Activated naive CD8-positive, alpha-beta T cell treated with anti-CD3 and anti-CD28 coated beads, Interleukin-2, amount 50 U/mL, for 16 hours (primary cell): Measurements from ENCODE around the gene DNAJC10.

Source experiments
- DNase-seq: peaks from one replicate; pipeline ENCODE4 v3.0.0-alpha.2; 2020; ENCODE audit warnings: low read depth, low spot score

DNAJC10 gene

DNA sequence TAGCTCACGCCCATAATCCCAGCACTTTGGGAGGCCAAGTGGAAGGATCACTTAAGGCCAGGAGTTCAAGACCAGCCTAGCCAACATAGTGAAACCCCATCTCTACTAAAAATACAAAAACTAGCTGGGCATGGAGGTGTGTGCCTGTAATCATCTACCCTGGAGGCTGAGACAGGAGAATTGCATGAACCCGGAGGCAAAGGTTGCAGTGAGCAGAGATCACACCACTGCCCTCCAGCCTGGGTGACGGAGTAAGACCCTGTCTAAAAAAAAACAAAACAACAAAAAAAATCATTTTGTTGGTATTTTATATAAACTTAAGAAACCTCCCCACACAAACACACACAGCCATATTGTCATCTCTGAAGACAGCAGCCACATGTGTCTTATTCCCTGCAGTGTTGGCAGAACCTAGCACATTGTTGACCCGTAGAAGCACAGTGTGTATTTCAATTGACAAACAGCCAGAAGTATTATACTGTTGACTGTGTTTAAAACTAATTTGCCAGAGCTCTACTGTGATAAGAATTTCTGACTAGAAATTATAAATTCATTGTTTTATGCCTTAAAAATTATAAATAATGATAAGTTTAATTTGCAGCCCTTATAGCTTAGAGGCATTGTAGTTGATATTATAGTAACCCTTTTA is 68.1 kb downstream of the DNAJC10 start:
- no peak for DNase-seq

DNA sequence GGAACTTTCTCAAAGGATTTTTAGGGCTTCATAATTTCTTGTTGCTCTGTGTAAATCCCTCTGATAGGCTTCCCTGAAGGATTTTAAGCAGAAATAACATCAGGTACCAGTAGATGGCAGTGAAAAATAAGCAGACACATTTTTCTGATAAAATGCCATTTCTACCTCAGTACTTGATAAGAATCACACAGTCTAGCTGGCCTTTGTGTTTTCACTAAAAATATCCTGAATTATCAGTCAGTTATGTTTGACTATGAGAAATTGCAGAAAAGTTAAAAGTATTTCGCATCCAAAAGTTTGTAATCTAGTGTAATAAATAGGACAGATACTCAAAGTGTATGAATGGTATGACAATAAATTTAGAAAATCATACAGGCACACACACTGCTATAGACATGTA is 68.7 kb downstream of the DNAJC10 start:
- DNase-seq = no peak

DNA sequence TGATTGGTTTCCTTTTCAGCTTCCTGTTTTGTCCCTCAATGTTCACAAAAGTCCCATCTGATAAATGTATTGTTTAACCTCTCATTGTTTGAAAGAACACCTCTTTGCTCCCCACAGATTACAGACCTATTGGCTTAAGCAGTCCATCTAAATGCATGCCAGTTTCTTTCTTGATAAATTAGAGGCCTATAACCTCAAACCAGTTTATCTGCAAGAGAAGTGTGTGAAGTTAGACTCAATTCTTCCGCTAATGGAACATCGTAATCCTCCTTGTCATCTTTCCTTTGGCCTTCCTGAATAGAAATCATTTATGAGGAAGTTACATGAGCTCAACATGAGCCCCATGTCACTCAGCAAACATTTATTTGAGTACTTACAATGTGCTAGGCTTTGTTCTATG is 76.4 kb downstream of the DNAJC10 start:
- no peak for DNase-seq

DNA sequence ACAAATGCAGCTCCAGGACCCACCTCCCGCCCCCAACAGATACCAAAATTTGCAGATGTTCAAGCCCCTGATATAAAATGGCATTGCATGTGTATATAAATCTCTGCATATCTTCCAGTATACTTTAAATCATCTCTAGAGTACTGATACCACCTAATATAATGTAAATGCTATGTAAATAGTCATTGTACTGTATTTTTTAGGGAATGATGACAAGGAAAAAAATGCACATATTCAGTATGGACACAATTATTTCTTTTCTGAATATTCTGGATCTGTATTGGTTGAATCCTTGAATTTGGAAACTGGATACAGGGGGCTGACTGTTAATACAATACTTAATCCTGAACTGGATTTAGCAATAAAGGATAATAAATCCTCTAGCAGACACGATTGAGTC is 82.7 kb downstream of the DNAJC10 start:
- no peak for DNase-seq

DNA sequence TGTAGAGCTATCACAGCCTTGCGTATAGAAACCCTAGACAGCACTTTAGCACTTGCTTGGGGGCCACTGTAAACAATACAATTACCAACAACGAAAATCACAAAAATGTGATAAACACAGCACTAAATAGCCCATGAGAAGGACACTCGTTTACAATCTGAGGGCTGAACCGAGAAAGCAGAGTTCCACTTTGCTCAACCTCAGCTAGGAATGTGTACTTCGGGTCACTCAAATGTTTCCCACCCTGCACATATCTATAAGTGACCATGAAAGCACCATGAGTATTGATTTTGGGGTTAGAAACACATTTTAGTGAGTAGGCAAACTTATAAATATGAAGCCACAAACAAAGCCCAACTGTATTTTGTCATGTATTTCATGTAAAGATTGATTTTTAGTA is 88.1 kb downstream of the DNAJC10 start:
- DNase-seq = no peak

DNA sequence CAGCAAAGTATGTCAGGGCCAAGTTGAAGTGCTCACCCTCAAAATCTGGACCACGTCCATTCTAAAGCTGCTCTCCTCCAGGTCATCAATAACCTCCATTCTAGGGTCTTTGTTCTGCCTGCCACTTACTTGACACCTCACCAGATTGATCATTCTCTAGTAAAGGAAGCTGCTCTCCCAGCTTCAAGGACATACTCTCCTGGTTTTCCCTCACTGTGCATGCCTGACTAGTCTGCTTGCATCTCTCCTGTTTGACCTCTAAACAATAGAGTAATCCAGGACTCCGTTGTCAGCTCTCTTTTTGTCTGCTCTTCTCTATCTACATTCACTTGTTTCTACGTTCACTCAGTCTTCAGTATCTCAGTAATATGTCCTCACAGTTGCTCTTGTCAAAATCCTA is 91.3 kb downstream of the DNAJC10 start:
- DNase-seq = no peak

DNA sequence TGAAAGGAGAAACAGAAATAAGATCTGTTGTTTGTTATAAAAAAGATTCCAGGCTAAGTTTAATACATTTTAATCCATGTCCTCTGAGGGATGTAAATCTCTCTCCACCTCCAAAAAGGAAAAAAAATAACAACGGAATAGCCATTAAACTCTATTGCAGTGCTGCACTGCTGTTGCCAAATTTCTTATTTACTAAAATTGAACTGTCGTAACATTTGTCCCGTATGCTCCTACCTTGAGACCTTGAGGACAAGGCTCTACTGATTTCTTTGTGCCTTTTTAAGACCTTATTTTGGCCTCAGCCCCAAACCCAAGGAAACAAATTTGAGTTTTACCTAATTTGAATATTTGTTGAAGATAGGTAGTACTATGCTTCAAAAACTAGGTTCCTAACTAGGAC is 94.0 kb downstream of the DNAJC10 start:
- DNase-seq = no peak

DNA sequence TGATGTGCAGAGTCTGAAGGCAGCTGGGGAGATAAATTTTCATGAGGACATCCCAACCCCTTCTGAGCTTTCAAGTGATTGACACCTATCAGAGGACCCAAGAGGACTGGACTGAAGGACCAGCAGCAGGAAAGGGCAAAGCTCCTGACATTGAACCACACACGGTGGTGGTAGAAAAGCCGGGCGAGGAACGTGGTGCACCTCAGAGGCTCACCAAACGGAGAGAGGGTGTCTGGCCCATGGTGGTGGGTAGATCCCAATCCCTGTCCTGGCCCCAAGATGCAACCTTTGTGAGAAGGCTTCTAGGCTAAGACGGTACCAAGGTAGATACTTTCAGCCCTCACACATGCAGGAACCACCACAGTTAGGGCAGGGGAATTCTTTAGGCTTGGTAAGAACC is 98.3 kb downstream of the DNAJC10 start:
- DNase-seq = no peak

DNA sequence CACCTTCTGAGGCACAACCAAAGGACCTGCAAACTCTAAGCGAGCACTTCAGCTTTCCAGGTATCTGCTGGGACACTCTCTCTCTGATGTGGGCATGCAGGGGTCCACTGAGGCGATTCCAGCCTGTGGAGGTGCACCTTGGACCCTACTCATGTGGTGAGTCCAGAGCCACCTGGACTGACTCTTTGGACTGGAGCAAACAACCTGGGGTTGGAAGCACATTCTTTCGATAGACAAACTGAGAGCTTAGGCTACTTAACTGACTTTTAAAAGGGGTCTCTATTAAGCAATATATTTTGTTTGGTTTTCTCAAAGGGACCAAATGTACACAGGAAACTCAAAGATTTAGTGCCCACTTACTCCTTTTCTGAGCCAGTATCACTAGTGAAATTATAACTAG is 98.7 kb downstream of the DNAJC10 start:
- DNase-seq = no peak

DNA sequence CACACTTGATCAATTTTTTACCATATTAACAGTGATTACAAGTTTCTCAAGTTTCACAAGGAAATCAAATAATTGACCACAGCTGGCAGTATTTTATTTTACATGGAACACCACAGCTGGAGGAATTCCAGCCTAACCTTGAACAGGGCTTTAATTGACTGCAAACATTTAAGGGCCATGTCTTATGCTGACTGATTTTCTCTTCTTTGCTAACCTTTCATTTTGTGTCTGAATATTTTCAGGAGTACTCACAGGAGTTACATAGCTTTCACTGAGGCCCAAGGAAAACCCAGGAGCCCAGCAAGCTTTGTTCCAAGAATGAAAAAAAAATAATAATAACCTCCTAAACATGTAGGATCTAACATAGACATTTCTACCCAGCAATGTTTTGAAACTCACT is 100.8 kb downstream of the DNAJC10 start:
- DNase-seq = no peak

DNA sequence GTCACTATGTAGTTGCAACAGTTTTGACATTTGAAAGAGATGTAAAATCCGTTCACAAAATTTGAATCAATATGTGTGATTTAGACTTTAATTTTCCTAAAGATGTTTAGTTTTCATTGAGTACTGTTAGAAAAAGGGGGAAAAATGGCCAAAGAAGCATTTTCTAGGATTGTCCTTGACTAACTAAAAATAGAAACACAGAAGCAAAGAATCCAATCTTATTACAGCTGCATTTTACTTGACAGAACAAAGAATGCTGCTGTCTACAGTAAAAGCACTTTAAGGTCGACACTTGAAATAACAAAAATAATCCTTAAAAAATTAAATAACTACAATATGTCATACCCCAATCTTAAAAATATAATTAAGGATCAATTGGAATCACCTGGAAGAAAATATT is 101.5 kb downstream of the DNAJC10 start:
- no peak for DNase-seq

DNA sequence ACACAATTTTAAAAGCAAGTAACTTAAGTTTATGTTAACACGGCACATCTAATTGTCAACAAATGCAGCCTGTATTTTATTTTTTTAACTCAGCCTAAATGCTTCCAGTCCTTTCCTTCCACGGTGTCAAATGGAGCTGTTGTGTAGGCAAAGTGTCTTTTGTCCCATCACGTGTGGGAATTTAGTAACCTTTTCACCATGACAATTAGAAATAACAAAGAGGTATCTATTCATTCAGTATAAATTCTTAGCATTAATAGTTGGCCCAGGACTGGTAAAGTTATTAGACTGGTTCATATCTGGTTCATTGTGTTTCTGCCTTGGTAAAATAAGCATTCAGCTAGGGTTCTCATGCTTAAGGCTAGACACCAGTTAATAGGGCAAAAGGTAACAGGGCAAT is 102.4 kb downstream of the DNAJC10 start:
- DNase-seq = no peak

DNA sequence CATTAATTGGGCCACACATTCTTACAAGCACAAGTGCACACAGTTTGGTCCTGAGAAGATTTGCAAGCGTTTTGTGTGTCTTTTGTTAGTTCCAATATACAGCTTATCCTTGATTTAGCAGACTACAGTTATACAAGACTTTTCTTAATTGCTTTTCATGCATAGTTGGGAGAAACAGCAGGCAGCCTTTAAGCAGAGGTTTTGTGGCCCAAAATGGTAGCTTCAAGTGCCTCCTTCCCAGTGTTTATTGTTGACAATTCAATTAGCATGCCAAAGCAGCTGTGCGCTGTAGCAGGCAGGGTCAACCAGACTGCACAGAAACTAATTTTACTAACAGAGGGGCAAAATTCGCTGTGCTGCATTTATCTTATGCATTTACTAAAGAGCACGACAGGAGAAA is 102.9 kb downstream of the DNAJC10 start:
- no peak for DNase-seq

DNA sequence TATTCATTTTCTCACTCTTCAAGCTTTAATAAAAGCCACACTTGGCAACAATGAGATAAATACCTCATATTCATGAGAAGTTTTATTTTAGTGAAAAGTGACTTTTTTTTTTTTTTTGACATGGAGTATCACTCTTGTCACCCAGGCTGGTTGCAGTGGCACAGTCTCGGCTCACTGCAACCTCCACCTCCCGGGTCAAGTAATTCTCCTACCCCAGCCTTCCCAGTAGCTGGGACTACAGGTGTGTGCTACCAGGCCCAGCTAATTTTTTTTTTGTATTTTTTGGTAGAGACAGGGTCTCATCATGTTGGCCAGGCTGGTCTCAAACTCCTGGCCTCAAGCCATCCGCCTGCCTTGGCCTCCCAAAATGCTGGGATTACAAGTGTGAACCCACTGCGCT is 103.4 kb downstream of the DNAJC10 start:
- no peak for DNase-seq

DNA sequence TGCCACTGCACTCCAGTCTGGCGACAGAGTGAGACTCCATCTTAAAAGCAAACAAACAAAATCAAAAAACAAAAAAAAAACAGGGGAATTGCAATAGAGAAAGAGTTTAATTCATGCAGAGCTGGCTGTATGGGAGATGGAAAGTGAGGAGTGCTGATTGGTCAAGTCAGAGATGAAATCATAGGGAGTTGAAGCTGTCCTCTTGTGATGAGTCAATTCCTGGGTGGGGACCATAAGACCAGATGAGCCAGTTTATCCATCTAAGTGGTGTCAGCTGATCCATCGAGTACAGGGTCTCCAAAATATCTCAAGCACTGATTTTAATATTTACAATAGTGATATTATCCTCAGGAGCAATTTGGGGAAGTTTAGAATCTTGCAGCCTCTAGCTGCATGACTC is 105.1 kb downstream of the DNAJC10 start:
- no peak for DNase-seq

DNA sequence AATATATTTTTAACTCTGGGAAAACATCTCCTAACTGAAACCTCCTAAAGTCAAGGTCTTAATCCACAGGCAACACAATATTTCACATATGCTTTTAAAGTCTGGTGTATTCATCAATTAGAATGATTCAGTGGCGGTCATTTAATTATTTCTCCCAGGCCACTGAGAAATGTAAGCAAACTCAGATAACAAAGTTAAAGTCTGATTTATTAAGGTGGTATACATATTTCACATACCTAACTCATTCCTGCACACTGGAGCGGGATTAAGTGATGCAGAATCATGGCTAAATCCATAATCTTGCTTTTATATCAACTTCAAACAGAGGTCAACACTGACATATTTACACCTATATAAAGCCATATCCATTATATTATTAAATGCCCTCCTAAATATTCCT is 106.7 kb downstream of the DNAJC10 start:
- no peak for DNase-seq

DNA sequence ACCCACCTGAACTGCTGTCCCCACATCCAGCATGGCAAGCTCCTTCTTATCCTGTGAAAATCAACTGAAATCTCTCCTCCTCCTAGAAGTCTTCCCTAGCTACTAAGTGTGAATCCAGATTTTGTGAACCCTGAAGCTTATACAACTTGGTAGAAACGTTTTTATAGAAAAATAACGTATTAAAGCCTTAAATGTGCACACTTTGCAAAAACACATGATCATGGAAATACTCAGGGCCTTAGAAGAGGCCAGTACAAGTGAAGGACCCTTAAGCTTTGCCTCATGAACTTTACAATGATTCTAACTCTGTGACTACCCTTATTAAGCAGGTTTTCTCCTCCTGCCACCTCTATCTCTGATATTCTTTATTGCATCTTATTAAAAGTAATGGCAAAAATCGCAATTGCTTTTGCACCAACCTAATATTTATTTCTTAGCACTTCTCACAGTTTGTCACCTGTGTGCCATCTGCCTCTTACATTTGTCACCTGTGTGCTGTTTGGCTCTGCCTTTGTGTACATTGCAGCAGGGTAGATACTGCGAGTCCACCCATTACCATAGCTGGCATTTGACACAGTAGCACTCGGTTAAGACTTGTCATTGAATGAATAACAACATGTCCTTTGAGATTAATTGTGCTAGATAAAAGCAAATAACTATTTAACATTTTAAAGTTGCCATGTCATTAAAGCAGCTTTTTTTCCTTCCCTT is 108.2 kb downstream of the DNAJC10 start:
- no peak for DNase-seq

DNA sequence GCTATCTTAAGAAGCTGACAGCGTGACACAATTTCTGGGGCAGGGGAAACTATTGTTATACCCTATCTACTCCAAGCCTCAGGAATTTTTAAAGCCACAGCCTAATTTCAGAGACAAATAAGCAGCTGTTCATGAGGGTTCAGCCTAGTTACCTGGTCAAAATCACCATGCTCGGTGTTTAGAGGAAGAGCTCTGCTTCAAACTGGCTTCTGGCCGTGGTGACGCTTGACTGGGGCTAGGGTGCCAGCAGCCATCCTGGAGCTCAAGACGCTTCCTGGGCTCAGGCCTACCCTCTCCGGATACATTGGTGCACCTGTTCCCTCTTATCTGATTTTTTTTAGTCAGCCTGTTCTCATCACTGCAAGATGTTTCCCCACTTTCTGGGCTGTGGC is 108.7 kb downstream of the DNAJC10 start:
- DNase-seq = no peak

DNA sequence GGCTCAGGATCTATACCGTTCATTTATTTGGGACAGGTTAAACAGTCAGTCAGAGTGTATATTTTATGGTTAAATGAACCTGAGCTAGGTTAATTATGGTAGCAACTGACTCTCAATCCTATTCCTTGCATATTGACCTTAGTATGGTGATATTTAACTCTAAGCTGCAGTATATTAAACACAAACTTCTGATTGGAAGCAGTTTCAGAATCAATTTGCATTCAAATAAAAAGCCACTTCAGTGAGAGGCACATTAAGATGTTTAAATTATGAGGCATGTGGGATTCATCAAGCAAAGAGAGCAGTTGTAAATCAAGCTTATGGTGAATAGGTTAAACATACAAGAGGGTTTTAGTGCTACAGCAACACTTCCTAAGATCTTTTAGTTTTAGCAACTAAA is 110.0 kb downstream of the DNAJC10 start:
- no peak for DNase-seq

DNA sequence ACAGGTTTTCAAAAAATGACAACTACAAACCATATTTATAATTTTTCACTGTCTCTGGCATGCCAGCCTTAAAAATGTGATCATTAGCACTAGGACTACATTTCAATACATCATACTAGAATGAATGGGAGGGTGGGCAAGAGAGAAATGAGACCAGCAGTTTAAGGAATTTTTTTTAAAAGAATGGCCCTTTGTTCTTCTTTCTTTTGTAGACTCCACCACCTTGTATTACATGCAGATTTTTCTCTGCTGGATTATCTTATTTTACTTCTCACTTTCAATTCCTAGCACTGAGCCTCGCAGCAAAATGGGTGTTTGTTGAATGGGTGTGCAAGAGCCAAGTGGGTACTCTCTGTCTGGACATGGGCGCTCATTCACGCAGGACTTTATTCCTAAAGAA is 110.4 kb downstream of the DNAJC10 start:
- no peak for DNase-seq

DNA sequence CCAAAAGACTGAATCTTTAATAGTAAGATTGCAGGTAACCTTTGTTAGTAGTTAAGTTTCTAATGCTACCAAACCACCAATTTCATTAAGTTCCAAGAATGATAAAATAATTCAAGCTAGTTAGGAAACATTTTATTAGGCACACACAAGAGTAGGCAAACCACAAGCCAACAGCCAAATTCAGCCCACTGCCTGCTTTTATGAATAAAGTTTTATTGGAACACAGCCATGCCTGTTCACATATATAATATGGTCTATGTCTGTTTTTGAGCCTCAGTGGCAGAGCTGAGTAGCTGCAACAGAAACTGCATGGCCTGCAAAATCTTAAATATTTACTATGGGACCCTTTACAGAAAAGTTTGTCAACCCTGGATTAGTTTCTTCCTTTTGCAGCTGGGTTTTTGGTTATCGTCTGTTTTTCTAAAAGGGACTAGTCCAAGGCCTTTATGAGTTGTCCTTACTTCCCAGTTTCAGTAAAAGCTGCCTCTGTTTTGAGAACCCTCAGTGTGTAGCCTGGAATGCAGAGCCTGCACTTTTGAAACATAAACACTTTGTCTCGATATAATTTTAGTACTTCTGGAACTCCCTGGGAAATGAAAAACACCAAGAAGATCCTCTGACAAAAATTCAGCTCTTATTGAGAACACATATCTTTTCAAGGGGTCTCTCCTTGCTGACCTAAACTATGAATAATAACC is 111.3 kb downstream of the DNAJC10 start:
- no peak for DNase-seq

DNA sequence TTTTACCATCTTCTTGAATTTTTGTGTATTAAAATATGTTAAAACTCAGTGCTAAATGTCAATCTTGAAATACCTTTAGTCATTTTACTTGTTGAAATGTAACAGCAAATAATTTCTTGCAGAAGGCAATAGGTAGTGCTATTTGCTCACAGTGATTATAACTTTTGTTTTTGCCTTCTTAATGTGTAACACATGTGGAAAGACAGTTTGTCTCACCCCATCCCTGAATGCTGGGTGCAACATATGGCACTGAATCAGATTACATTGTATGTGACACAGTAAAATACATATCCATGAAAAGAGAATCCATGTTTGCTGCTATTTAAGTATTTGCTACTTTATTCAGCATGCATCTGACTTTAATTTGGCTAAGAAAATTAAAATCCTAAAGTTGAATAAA is 115.0 kb downstream of the DNAJC10 start:
- no peak for DNase-seq

DNA sequence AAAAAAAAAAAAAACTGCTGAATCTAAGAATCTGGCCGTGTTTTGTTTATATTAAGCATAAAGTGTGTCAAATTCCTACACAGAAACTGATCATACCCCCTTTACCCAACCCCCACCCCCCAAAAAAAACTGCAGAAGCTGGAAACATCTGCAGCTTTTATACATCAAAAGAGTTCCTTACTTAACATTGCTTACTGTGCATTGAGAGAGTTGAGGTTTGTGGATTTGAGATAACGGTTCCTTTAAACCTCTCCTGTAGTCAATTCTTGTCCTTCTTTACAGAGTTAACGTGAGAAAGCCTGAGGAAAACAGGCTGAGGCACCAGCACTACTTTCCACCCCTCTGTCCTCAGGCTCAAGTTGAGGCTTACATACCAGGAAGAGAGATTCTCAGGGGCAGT is 115.9 kb downstream of the DNAJC10 start:
- no peak for DNase-seq
